Activated CD4-positive, CD25-positive, alpha-beta regulatory T cell (primary cell): ENCODE data around the gene CCDC181.
"Not testable (repeated sequence)": the region's sequence is repeated elsewhere in the genome, so short reads cannot be mapped to it uniquely, and the experiment has no call there.

ENCODE experiments used
- DNase-seq, 4 experiments: peaks; one replicate each; lab custom pipeline; 2025; lab: John Stamatoyannopoulos, UW

The CCDC181 gene

DNA sequence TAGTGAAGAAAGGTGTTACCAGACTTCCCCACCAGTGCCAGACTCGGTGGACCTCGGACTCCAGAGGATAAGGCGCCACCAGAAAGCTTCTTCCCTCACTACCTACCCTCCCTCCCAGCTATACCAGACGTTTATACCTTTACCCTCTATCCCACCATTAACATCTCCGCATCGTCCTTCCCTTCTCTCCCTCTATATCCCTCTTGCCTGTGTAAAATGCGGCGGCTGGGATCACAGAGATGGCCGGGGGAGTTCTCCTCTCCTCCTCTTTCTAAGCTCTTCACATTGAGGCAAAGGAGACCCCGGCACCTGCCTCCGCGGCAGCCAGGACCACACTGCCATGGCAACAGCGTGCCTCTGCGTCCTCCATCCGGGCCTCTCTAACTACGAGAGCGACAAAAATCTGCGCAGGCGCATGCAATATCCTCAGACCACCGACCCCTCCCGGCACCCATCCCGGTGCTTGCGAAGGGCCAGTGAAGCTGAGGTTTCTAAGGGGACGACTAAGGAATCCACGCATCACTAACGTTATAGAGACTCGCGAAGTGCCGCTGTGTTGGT lies at the start of gene CCDC181:
TSS of gene CCDC181 (minus strand) at position 394 of the 561 bp plus-strand sequence. CDS start 2,547 bp downstream, outside the sequence.
- DNase-seq, result peak in 3 of 4 experiments; percentile 4 to 20 (median 14)

DNA sequence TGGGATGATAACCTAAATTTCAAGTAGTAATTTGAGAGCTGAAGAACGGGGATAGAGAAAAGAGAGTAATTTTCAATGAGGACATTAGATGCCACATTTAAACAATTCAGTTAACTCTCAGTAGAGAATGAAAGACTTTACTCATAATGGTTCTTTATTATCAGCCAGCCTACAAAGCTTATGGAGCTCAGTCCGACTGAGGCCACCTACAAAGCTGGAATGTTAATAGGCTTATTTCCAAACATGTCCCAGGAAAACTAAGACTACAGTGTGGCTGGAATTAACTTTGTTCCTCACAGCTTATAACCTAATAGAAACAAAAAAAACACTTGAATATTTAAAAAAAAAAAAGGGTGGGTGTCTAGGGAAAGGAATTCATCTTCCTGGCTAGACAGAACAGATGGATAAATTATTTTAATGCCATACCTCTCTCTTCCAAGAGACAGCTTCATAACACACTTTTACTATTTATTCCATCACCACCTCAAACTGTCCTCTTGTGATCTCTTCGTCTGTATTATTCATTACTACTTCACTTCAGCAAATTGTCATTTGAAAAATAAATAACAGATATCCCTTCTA lies 48.6 kb upstream of the CCDC181 start:
- no peak for DNase-seq

DNA sequence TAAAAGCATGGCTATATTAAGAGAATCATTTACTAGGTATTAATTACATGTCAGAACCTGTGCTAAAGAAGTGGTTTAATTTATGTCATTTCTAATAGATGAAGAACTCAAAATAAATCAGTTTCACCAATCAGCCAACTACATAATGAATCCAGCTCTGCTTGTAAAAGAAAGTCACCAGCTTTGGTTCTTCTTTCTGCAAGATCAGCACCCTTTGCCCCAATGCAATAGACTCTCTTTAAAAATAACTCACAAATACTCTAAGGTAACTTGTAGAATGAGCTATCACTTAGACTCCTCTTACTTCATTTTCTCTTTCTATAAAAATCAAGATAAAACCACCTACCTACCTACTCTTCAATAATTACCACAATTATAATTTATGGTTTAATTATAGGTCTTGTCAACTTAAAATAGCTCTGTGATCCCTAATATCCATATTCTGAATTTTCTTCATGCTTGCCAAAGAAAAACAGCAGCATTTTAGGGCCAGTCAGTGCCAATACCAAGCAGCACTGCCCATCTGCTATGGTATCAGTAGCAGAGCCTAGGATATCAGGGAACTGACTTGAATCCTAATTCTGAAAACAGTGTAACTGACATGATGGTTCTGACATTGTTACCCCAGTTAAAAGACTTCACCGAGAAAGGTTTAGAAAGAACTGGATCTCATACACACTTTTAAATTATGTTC lies 47.2 kb upstream of the CCDC181 start:
- DNase-seq, result no peak

DNA sequence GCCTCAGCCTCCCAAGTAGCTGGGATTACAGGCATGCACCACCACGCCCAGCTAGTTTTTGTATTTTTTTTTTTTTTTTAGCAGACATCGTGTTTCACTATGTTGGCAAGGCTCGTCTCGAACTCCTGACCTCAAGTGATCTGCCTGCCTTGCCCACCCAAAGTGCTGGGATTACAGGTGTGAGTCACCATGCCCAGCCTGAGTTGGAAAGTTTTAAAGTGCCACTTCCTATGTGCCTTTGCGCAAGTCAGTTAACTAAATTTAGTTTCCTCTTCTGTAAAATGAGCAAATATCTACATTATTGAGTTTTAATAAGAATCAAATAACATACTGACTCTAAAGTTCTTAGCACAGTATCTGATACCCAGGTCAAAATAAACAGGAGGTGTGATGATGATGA lies 46.1 kb upstream of the CCDC181 start:
- DNase-seq, result no peak

DNA sequence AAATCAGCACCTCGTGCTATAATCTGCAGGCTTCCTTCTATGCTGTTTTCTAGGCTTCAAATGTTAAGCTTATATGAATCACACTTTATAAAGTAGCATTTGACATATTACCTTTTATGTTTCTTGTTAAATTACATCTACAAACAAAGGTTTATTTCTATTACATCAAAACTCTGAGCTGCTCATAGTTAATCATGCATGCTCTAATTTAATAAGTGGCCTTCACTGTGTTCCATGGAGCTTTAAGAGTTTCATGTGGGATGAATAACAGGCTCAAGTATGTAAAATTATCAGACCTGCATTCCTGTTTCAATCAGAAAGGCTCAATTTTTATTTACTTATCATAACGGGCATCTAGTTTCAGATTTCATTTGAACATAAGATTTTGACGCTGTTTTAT lies 45.5 kb upstream of the CCDC181 start:
- no peak for DNase-seq

DNA sequence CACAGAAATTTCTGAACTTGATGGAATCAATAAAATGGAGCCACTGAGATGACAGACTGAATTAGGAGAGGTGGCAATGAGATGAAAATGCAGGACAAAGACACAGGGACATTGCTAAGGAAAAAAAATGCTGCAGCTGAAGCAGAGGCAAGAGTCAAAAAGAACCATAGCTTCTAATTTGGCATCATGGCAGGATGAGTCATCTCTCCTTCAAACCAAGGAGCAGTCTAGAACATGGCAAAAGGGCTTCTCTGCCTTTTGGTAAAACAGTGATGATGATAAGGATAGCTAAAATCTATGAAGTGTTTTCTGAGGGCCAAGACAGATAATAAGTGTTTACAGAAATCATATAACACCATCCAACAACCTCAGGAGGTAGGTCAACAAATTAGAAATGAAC lies 41.7 kb upstream of the CCDC181 start:
- DNase-seq, result no peak

DNA sequence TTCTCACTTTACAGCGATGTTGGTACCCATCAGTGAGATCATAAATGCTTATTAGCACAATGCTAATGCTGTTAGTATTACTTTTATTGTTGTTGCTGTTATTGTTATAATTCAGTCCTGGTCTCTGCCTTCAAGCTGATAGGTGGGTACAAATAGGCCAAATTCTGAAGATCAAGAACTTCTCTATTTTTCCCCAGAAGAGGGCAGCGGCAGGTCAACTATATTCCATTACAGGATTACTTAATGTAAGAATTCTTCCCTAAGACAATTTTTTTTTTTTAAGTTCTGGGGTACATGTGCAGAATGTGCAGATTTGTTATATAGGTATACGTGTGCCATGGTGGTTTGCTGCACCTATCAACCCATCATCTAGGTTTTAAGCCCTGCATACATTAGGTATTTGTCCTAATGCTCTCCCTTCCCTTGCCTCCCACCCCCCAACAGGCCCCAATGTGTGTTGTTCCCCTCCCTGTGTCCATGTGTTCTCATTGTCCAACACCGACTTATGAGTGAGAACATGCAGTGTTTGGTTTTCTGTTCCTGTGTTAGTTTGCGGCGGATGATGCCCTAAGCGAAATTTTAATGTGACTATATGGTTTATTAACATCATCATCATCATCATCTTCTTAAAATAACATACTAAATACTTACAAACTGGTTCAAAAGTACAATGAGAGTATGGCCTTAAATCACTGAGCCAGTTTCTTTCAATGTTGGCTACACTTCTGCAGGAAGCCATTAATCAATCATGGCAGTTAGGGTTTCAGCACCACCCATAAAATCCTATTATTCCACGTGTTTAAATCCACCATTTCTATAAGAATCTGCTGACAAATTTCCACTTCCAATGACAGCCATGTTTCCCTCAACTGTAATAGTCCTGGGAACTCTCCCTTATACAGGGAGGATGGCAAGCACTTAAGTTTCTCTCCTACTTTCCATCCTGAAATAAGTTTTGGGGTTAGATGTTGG lies 39.3 kb upstream of the CCDC181 start:
- no peak for DNase-seq

DNA sequence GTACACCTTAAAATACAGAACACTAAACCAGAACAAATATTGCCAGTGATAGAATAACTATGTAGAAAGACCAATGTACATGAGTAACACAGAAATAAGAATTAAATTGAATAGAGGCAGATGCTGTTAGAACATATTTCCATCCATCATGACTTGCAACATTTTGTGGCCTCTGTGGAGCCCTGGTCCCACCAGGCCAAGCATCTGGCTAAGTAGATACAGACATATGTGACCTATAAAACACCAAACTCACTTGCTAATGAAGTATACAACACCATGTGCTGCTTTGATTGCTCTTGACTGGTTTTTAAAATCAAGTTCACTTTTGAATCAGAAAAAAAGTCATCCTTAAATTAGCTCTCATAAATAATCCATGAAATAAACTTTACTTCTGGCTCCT lies 38.0 kb upstream of the CCDC181 start:
- no peak for DNase-seq

DNA sequence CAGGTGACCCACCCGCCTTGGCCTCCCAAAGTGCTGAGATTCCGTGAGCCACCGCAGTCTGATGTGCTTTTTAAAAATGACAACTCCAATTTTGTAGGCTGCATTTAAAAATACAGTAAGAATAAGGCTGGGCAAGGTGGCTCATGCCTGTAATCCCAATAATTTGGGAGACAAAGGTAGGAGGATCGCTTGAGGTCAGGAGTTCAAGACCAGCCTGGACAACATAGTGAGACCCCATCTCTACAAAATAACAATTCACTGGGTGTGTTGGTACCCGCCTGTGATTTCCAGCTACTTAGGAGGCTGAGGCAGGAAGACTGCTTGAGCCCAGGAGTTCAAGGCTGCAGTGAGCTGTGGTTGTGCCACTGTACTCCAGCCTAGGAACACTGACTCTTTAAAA lies 35.1 kb upstream of the CCDC181 start:
- no peak for DNase-seq

DNA sequence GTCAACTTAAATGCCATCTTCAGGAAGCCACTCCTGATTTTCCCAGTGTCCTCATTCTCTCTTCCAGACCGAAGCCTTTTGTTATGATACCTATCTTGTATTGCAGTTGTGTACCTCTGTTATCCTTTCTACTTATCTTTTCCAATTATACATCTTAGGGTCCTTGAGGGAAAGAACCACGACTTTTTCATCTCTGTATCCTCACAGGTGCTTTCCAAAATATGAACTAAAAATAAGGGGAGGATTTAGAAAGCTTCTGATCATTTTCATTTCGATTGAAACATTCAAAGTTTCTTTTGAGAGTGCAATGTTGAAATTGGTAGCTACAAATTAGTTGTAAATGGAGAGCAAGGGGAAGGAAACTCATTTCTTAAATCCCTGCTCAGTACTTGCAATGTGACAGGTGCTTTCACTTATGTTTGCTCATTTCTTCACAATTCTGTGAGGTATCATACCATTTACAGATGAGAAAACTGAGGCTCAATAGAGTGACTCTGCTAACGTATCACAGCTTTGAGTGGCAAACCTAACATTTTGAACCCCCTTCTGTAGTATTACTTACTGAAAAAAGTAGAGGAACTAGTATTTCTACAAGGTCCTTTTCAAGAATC lies 34.2 kb upstream of the CCDC181 start:
- no peak for DNase-seq

DNA sequence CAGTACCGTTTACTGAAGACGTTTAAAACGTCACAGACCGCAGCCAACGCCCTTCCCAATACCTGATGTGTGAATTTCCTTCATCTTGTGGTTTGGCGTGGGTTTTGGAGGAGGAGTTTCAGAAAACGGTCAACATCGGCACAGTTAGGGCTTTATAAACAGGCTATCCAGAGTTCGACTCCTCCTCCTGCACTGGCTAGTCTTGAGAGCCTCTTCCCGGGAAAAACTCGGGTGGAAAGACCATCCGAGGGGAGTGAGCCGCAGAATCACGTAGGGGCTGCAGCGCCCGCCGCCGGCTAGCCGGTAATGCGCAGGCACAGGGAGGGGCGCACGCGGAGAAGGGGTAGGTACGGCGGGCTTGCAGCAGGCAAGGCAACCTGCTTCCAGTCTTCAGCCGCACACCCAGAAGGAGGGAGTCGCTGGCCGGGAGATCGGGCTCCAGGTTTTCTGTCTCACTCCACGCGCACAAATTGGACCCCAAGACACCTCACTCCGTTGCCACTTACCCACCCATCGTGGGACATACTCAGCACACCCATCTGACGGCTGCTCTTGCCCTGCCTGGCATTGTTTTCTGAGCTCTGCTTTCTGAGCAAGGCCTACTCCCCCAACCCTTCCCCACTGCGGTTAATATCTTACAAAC lies 33.0 kb upstream of the CCDC181 start:
- DNase-seq, result no peak

DNA sequence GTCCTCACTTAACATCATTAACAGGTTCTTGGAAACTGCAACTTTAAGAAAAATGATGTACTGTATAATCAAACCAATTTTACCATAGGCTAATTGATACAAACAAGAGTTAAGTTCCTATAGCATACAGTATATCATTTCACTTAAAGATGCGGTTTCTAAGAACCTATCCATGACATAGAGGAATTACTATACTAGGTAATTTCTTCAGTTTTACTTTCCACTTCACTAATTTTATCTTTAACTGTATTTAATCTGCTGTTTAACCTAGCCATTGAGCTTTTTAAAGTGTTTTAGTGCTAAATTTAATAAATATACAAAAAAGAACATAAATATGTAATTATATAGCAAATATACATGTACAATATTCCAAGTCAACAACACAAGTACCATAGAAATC lies 30.2 kb upstream of the CCDC181 start:
- DNase-seq, result no peak

DNA sequence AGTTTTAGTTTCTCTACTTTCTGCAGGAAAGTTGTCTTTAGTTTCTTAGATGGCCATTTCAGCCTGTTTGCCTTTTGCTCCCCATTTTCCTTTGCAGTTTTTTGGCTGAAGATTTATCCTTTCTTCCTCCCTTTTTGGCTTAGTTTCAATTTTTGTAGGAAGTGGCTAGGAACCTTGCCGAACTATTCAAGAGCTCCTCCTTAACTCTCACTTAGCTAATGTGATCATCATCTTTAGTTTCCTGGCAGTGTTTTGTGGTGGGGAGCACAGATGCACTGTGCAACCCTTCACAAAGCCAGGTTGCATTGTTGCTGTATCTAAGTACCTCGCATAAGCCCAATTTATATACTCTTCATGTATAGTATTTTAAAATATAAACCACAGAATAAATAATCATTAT lies 28.8 kb upstream of the CCDC181 start:
- no peak for DNase-seq

DNA sequence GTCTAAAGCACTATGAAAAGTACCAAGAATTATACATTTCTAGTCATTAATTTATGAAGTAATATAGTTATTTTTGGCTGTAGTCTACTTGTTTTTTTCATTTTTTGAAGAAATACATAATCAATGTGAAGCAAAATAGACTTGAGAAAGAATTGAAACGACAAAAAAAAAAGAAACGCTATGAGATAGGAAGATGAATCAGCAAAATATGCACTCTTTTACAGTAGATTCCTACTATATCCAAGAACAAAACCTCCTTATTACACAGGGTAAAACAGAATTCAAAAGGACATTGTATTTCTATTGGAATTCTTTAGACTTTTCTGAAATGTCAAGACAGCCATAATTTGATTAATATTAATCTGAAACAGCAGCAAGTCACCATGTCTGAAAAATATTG lies 25.6 kb upstream of the CCDC181 start:
- DNase-seq, result no peak

DNA sequence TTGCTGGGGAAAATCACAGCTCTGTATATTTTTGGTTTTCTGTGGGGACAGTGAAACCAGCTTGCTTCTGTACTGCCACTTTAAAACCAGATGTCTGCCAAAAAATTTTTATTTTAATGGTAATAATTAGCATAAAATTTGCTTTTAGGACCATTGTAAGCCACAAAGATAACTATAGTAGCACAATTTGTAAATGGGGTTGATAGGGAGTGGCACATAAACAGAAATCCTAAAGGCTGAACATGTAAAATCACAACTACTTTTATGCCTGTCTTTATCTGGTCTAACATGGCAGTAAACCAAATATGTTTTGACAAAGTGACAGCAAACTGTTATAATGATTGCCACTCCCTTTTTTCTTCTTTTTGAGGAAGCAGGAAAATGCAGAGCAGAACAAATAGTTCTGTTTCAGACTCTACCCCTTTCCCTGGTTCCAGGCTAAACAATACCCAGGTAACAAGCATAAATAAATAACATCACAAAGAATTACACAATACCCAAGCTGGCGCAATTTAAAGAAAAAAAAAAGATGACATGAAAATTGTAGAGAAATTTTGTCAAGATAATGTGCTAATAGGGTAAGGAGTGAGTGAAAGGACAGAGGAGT lies 24.0 kb upstream of the CCDC181 start:
- no peak for DNase-seq

DNA sequence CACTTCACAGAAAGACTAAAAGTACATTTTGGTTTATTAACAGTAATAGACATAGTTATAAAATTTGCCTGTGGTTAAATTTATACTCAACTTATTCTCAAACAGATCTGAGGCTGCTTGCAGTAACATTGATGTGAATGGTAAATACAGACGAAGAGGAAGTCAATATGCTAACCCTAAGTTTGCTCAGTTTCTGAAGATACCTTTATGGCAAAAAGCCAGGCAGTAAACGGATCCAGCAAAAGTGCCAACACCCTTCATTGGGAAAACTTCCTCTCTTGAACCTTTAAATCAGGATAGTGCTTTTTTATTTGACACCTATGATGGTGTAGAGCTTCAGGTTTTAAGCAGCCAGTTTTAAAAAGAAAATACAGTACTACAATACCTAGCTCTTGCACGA lies 16.6 kb upstream of the CCDC181 start:
- no peak for DNase-seq

DNA sequence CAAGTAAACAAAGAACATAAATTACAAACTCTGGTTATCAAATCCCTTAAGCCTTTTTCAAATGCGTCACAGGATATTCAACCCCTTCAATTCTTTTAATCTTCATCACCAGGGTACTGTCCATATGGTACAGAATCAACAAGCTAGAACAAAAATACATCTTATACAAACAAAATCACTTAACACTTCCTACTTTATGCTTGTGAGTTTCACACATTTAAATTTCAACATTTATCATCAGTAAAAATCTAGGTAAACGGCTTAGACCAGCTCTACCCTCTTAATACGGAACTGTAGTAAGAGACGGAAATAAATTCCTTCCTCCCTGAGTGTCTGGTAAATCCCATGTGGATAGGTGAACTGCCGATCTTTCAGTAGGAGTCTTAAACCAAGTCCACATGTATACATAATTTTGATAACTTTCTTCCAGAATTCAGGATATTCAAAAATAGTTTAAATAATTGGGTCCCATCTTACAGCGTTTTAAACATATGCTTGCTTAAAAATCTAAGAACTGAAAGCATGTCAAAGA lies 1.0 kb downstream of the CCDC181 start:
- DNase-seq, result no peak

DNA sequence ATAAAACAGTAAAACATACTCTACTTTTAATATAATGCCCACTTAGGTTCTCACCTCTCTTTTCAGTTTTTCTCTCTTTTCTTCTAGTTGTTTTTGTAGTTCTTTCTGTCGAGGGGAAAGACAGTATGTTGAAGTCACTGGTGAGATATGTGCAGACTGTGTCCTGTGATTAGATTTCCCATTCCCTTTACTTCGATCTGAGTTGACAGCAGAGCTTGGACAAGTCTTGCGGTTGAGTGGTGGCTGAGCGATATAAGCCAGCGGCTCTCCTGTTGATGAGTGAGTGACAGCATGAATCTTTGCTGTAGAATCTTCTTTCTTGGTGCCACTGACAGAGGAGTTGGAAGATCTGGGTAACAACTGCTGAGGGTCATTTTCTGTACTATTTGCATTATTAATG lies 6.0 kb downstream of the CCDC181 start:
- no peak for DNase-seq

DNA sequence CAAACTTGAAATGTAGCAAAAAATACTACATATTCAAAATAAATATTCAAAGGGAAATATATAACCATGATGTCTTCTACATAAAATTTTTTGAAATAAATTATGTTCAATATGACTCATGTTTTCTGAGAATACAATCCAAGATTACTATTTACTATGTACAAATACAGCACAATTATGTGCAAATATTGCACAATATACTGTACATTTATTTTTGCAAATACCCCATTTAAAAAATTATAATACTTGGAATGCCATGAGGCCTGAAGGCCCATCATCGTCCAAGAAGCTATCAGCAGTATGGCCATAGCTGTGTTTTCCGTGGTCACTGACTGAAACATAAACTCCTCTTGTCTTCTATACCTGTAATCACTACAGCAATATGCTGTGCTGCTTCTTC lies 12.3 kb downstream of the CCDC181 start:
- DNase-seq, result no peak

DNA sequence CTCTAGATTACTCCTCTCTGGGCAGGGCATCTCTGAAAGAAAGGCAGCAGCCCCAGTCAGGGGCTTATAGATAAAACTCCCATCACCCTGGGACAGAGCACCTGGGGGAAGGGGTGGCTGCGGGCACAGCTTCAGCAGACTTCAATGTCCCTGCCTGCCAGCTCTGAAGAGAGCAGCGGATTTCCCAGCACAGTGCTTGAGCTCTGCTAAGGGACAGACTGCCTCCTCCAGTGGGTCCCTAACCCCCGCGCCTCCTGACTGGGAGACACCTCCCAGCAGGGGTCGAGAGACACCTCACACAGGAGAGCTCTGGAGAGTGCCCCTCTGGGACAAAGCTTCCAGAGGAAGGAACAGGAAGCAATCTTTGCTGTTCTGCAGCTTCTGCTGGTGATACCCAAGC lies 18.9 kb downstream of the CCDC181 start:
- DNase-seq, result not testable (repeated sequence)

DNA sequence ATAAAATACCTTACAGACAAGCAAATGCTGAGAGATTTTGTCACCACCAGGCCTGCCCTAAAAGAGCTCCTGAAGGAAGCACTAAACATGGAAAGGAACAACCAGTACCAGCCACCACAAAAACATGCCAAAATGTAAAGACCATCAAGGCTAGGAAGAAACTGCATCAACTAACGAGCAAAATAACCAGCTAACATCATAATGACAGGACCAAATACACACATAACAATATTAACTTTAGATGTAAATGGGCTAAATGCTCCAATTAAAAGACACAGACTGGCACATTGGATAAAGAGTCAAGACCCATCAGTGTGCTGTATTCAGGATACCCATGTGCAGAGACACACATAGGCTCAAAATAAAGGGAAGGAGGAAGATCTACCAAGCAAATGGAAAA lies 24.7 kb downstream of the CCDC181 start:
- DNase-seq, result not testable (repeated sequence)
